Measurements from ENCODE around the gene GRAMD1A. TPM values are rescaled to one million over a fixed set of nuclear protein-coding genes. Genes with fewer than 3 reads are reported as not detected.

GRAMD1A gene
- total RNA-seq, 1 experiment from 2014 or later, result 32.8 TPM

- Histone ChIP-seq H3K27me3 (ENCODE audit: low read length) (no peaks in the 10 kb centered on the region), H3F3A (ENCODE audit: low read length, unreplicated experiment) (no peaks in the 10 kb centered on the region), H3K4me1 (ENCODE audit: insufficient read depth, low read length) (peaks cover 9% of the 10 kb centered on the region; the same call in 1 of the 2 replicates), H4K20me1 (ENCODE audit: low read length) (no peaks in the 10 kb centered on the region), H3K4me2 (ENCODE audit: low read length) (no peak overlapping the region), H3K9me3 (ENCODE audit: low read length) (no peaks in the 10 kb centered on the region), H2AFZ (ENCODE audit: low read length) (no peak overlapping the region), H3K36me3 (ENCODE audit: low read depth, low read length) (no peaks in the 10 kb centered on the region), H3K27ac (ENCODE audit: low read length) (no peak overlapping the region), H3K79me2 (ENCODE audit: low read length) (no peaks in the 10 kb centered on the region), H3K4me3 (ENCODE audit: low read length) (no peak overlapping the region), H3K9ac (ENCODE audit: low read length) (no peak overlapping the region), H3K9me2 (replicated peaks; ENCODE audit: low read length) (no peaks in the 10 kb centered on the region)
- ChIA-PET POLR2A (ENCODE audit: unreplicated experiment) (no interaction called here), CTCF (interaction anchor here (0.7 to 1.2 kb wide), 5 partner anchors 20 to 97 kb away, joined by 3 to 8 read pairs (median 3); no protein-coding TSS in a partner anchor)
- no peak for DNase-seq
- no TSS peak for BruUV-seq (replicated peaks)
- intact Hi-C loops (cut with micrococcal nuclease), result no loop called here
- no peak; the same call in 1 of the 2 replicates for ATAC-seq
- TF ChIP-seq EZH2phosphoT487 (IDR thresholded peaks at IDR 0.05; ENCODE audit: borderline replicate concordance, low read length) (no peak), EZH2 (IDR thresholded peaks at IDR 0.05; ENCODE audit: low read length, unreplicated experiment) (no peak)
Measured at GRCh38 chr19:35043906-35044305, 43.8 kb downstream of the GRAMD1A start.

- no peaks in the 10 kb centered on the region for H3K9me2 ChIP-seq (replicated peaks; ENCODE audit: low read length)
- H3K9ac ChIP-seq (ENCODE audit: low read length), result no peak overlapping the region
- no peaks in the 10 kb centered on the region for H4K20me1 ChIP-seq (ENCODE audit: low read length)
- H3K4me2 ChIP-seq (ENCODE audit: low read length), result no peak overlapping the region
- no peaks in the 10 kb centered on the region for H3K79me2 ChIP-seq (ENCODE audit: low read length)
- peaks cover 9% of the 10 kb centered on the region; the same call in 1 of the 2 replicates for H3K4me1 ChIP-seq (ENCODE audit: insufficient read depth, low read length)
- TF ChIP-seq CTCF (conservative IDR thresholded peaks at IDR 0.05; ENCODE audit: low read depth, low read length) (peak; percentile 94), EZH2 (IDR thresholded peaks at IDR 0.05; ENCODE audit: low read length, unreplicated experiment) (no peak)
- no peaks in the 10 kb centered on the region for H3K9me3 ChIP-seq (ENCODE audit: low read length)
- DNase-seq (peak; percentile 62), ATAC-seq (no peak; the same call in 1 of the 2 replicates)
- H3K27ac ChIP-seq (ENCODE audit: low read length), result no peak overlapping the region
- intact Hi-C loops (cut with micrococcal nuclease), result no loop called here
- BruUV-seq (replicated peaks), result no TSS peak
- H3K27me3 ChIP-seq (ENCODE audit: low read length), result no peaks in the 10 kb centered on the region
- H2AFZ ChIP-seq (ENCODE audit: low read length), result no peak overlapping the region
- no peaks in the 10 kb centered on the region for H3F3A ChIP-seq (ENCODE audit: low read length, unreplicated experiment)
- no peak overlapping the region for H3K4me3 ChIP-seq (ENCODE audit: low read length)
- ChIA-PET POLR2A (ENCODE audit: unreplicated experiment) (no interaction called here), CTCF (interaction anchor here (0.7 to 1.2 kb wide), 5 partner anchors 19 to 97 kb away, joined by 3 to 8 read pairs (median 3); no protein-coding TSS in a partner anchor)
- no peaks in the 10 kb centered on the region for H3K36me3 ChIP-seq (ENCODE audit: low read depth, low read length)
Measured at GRCh38 chr19:35044317-35045117, 44.4 kb downstream of the GRAMD1A start.

GRCh38 chr19:35045667-35046300 lies 45.7 kb downstream of the GRAMD1A start:
- Histone ChIP-seq H3F3A (ENCODE audit: low read length, unreplicated experiment) (no peaks in the 10 kb centered on the region), H3K4me3 (ENCODE audit: low read length) (no peak overlapping the region), H3K4me1 (ENCODE audit: insufficient read depth, low read length) (peaks cover 6% of the 10 kb centered on the region; the same call in 1 of the 2 replicates), H3K9me2 (replicated peaks; ENCODE audit: low read length) (no peaks in the 10 kb centered on the region), H3K27ac (ENCODE audit: low read length) (no peak overlapping the region), H4K20me1 (ENCODE audit: low read length) (no peaks in the 10 kb centered on the region), H3K4me2 (ENCODE audit: low read length) (no peak overlapping the region), H3K9ac (ENCODE audit: low read length) (no peak overlapping the region), H3K9me3 (ENCODE audit: low read length) (no peaks in the 10 kb centered on the region), H2AFZ (ENCODE audit: low read length) (no peak overlapping the region), H3K79me2 (ENCODE audit: low read length) (no peaks in the 10 kb centered on the region), H3K36me3 (ENCODE audit: low read depth, low read length) (no peaks in the 10 kb centered on the region), H3K27me3 (ENCODE audit: low read length) (no peaks in the 10 kb centered on the region)
- no TSS peak for BruUV-seq (replicated peaks)
- intact Hi-C loops (cut with micrococcal nuclease), result no loop called here
- POLR2A ChIA-PET (ENCODE audit: unreplicated experiment), result no interaction called here
- TF ChIP-seq EZH2phosphoT487 (IDR thresholded peaks at IDR 0.05; ENCODE audit: borderline replicate concordance, low read length) (no peak), EZH2 (IDR thresholded peaks at IDR 0.05; ENCODE audit: low read length, unreplicated experiment) (no peak), CTCF (conservative IDR thresholded peaks at IDR 0.05; ENCODE audit: low read depth, low read length) (peak; percentile 35; the same call in 1 of the 2 replicates)
- ATAC-seq (no peak), DNase-seq (peak; percentile 24)
- CTCF ChIA-PET, result no interaction called here
